Mesothelial cell of epicardium (in vitro differentiated cells): ENCODE data around the gene SYCP2L. TPM values are rescaled to one million over a fixed set of nuclear protein-coding genes. Genes with fewer than 3 reads are reported as not detected.

ENCODE experiments used
- DNase-seq, 2 experiments: peaks; one replicate each; pipeline ENCODE4 v3.0.0; 2021; ENCODE audit warnings: low spot score in 2 of 2; ENCODE audit not compliant: unreplicated experiment in 2 of 2
- H3K27ac Mint-ChIP-seq: 2 replicates; pipeline ENCODE4 v1.8.0; 2021; ENCODE audit warnings: mixed read lengths
- H3K27me3 Mint-ChIP-seq: 2 replicates; pipeline ENCODE4 v1.8.0; 2021; ENCODE audit warnings: low read depth, mixed read lengths
- H3K36me3 Mint-ChIP-seq: 2 replicates; pipeline ENCODE4 v1.8.0; 2021; ENCODE audit warnings: mixed read lengths
- H3K4me1 Mint-ChIP-seq: 2 replicates; pipeline ENCODE4 v1.8.0; 2021; ENCODE audit warnings: mixed read lengths
- H3K4me3 Mint-ChIP-seq: 2 replicates; pipeline ENCODE4 v1.8.0; 2021; ENCODE audit warnings: mild to moderate bottlenecking, moderate library complexity, mixed read lengths
- H3K9me3 Mint-ChIP-seq: 2 replicates; pipeline ENCODE4 v1.8.0; 2021; ENCODE audit warnings: mixed read lengths
- total RNA-seq: library from RNA; stranded (reverse); gene quantifications from 3 replicates; pipeline ENCODE4 v1.2.1, GENCODE V29; 2021
- TF ChIP-seq, protein P1 (sequence below): fragments of 200-600 bp; sonication (generic); IDR thresholded peaks from one replicate; pipeline ENCODE4 v1.5.0; 2021; ENCODE audit warnings: antibody characterized with exemption; ENCODE audit not compliant: unreplicated experiment

Gene SYCP2L
- total RNA-seq, 1 donor from 2014 or later = 20.1 TPM

DNA sequence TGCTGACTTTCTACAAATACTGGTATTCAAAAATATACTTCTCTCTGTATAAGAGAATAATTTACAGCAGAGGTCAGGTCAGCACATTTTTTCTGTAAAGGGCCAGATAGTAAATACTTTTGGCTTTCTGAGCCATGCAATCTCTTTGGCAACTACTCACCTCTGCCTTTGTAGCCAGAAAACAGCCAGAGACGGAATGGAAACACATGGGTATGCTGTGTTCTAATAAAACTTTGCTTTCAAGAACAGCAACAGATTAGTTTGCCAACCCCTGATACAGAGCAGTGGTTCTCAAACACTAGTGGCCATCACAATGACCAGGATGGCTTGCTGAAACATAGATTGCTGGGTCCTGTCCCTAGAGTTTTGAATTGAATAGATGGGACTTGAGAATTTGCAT, 46.3 kb downstream of the SYCP2L start:
- H3K4me1 Mint-ChIP-seq = no peaks in the 10 kb centered on the region
- no peak for DNase-seq
- no peaks in the 10 kb centered on the region for H3K27me3 Mint-ChIP-seq
- peaks cover 6% of the 10 kb centered on the region for H3K9me3 Mint-ChIP-seq
- no peak overlapping the region for H3K4me3 Mint-ChIP-seq
- H3K36me3 Mint-ChIP-seq = peaks cover 44% of the 10 kb centered on the region
- H3K27ac Mint-ChIP-seq = no peak overlapping the region
- TF ChIP-seq, protein P1, sequence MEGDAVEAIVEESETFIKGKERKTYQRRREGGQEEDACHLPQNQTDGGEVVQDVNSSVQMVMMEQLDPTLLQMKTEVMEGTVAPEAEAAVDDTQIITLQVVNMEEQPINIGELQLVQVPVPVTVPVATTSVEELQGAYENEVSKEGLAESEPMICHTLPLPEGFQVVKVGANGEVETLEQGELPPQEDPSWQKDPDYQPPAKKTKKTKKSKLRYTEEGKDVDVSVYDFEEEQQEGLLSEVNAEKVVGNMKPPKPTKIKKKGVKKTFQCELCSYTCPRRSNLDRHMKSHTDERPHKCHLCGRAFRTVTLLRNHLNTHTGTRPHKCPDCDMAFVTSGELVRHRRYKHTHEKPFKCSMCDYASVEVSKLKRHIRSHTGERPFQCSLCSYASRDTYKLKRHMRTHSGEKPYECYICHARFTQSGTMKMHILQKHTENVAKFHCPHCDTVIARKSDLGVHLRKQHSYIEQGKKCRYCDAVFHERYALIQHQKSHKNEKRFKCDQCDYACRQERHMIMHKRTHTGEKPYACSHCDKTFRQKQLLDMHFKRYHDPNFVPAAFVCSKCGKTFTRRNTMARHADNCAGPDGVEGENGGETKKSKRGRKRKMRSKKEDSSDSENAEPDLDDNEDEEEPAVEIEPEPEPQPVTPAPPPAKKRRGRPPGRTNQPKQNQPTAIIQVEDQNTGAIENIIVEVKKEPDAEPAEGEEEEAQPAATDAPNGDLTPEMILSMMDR = no peak

DNA sequence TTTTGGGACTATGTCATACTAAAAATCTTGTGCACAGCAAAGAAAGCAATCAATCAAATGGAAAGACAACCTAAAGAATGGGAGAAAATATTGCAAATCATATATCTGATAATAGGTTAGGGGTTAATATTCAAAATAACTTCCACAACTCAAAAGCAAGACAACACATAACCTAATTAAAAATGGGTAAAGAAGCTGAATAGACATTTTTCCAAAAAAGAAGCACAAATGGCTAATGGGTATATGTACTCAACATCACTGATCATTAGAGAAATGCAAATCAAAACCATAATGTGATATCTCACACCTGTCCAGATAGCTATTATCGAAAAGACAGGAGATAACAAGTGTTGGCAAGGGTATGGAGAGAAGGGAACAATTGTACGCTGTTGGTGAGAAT, 53.0 kb downstream of the SYCP2L start:
- H3K9me3 Mint-ChIP-seq = peaks cover 26% of the 10 kb centered on the region
- no peak overlapping the region for H3K4me3 Mint-ChIP-seq
- H3K4me1 Mint-ChIP-seq = no peaks in the 10 kb centered on the region
- no peak for DNase-seq
- H3K27ac Mint-ChIP-seq = no peak overlapping the region
- H3K36me3 Mint-ChIP-seq = peaks cover 49% of the 10 kb centered on the region
- TF ChIP-seq, protein P1 = no peak
- no peaks in the 10 kb centered on the region for H3K27me3 Mint-ChIP-seq

DNA sequence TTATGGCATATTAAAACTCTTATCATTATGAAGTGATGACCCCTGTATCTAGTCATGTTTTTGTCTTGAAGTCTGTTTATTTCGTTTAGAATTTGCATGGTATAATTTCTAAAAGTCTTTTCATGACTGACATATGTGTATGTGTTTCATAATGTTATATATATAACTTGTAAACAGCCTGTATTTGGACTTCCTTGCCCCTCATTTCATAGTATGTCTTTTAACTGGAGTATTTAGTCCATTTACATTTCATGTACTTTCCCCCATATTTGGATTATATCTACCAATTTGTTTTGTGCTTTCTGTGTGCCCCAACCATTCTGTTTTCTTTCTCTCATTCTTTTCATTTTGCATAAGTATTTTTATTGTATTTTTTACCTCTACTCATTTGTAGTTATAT, 59.0 kb downstream of the SYCP2L start:
- Mint-ChIP-seq H3K36me3 (peaks cover 25% of the 10 kb centered on the region), H3K4me1 (no peaks in the 10 kb centered on the region)

DNA sequence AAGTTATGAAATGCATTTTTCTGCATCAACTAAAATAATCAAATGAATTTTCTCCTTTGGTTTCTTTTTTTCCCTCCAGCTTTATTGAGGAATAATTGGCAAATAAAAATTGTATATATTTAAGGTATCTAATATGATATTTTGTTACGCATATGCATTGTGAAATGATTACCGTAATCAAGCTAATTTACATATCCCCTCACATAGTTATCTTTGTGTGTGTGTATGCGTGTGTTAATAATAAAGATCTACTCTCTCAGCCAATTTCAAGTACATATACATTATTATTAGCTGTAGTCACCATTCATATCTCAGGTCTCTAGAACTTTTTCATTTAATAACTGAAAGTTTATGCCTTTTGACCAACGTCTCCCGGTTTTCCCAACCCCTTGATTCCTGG, 61.1 kb downstream of the SYCP2L start:
- no peak for DNase-seq
- Mint-ChIP-seq H3K27me3 (no peaks in the 10 kb centered on the region), H3K4me1 (no peaks in the 10 kb centered on the region), H3K27ac (no peak overlapping the region), H3K4me3 (no peak overlapping the region), H3K36me3 (peaks cover 18% of the 10 kb centered on the region), H3K9me3 (peaks cover 15% of the 10 kb centered on the region)
- TF ChIP-seq, protein P1 = no peak

More for the DNA sequence above, 59.0 kb downstream of the SYCP2L start:
- TF ChIP-seq, protein P1 = no peak
- no peak for DNase-seq
- no peak overlapping the region for H3K27ac Mint-ChIP-seq
- no peaks in the 10 kb centered on the region for H3K27me3 Mint-ChIP-seq
- H3K4me3 Mint-ChIP-seq = no peak overlapping the region
- H3K9me3 Mint-ChIP-seq = peaks cover 18% of the 10 kb centered on the region

DNA sequence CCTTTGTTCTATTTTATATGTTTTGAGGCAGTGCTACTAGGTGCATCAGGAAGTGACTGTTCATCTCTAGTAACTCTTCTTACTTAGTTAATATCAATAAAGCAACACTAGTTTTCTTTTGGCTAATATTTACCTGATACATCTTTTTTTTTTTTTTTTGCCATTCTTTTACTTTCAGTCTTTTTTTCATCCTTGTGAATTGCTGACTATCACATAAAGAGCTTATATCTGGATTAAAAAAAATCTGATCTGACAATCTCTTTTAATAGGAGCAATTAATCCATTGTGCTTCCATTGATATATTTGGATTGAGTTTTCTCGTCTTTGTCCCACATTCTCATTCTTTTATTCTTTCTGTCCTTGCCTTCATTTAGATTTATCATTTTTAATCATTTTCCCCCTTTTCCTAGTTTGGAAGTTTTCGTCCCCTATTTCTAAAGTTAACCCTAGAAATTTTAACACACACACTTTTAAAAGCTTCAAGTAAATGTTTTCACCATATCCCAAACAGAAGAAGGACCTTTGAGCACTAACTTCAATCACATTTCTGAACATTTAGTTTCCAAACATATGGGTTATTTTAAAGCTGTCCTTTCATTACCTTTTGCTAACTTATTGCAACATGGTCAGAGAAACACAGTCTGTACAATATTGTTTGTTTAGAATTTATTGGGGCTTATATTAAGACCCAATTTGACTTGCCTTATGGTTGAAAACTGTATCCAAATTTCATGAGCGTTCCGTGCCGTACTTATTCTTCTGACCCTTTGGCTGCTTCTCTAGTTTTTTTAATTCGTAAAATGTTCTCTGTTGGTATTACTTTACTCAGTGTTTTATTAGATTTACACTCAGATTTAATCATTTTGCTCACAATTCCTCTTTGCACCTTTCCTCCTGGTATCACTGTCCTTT, 63.0 kb downstream of the SYCP2L start:
- H3K4me1 Mint-ChIP-seq = no peaks in the 10 kb centered on the region
- peaks cover 18% of the 10 kb centered on the region for H3K36me3 Mint-ChIP-seq
- no peaks in the 10 kb centered on the region for H3K27me3 Mint-ChIP-seq
- DNase-seq = no peak
- no peak overlapping the region for H3K27ac Mint-ChIP-seq
- H3K9me3 Mint-ChIP-seq = peaks cover 15% of the 10 kb centered on the region
- TF ChIP-seq, protein P1 = no peak
- H3K4me3 Mint-ChIP-seq = no peak overlapping the region
